Subcutaneous abdominal adipose tissue (tissue), 5 donors: ENCODE data around the gene CHID1.

ENCODE experiments used
- H3K27ac ChIP-seq: one replicate; pipeline ENCODE4 v1.7.0; 2013; ENCODE audit warnings: low read depth, mild to moderate bottlenecking, inconsistent platforms, low read length, moderate library complexity
- H3K27me3 ChIP-seq, 5 donors: one replicate each; pipeline ENCODE4 v1.7.0; 2013; ENCODE audit warnings: low read length in 5 of 5, inconsistent platforms in 1 of 5; ENCODE audit not compliant: control insufficient read depth in 5 of 5, insufficient read depth in 4 of 5
- H3K36me3 ChIP-seq, 5 donors: one replicate each; pipeline ENCODE4 v1.7.0; 2013; ENCODE audit warnings: low read length in 5 of 5; ENCODE audit not compliant: control insufficient read depth in 5 of 5, insufficient read depth in 5 of 5
- H3K4me1 ChIP-seq, 5 donors: one replicate each; pipeline ENCODE4 v1.7.0; 2013; ENCODE audit warnings: low read length in 5 of 5, mild to moderate bottlenecking in 3 of 5, moderate library complexity in 1 of 5; ENCODE audit not compliant: control insufficient read depth in 5 of 5, insufficient read depth in 5 of 5
- H3K4me3 ChIP-seq, 5 donors: one replicate each; pipeline ENCODE4 v1.7.0; 2013; ENCODE audit warnings: low read length in 5 of 5, low read depth in 1 of 5
- H3K9ac ChIP-seq, 5 donors: one replicate each; pipeline ENCODE4 v1.7.0; 2013; ENCODE audit warnings: low read length in 5 of 5, mild to moderate bottlenecking in 4 of 5, moderate library complexity in 3 of 5
- H3K9me3 ChIP-seq, 5 donors: one replicate each; pipeline ENCODE4 v1.7.0; 2013; ENCODE audit warnings: low read length in 5 of 5; ENCODE audit not compliant: control insufficient read depth in 5 of 5
- donor health status: healthy.
- donor health status: healthy.
- donor health status: healthy.
- donor health status: healthy.
- donor health status: healthy.

The CHID1 gene

DNA sequence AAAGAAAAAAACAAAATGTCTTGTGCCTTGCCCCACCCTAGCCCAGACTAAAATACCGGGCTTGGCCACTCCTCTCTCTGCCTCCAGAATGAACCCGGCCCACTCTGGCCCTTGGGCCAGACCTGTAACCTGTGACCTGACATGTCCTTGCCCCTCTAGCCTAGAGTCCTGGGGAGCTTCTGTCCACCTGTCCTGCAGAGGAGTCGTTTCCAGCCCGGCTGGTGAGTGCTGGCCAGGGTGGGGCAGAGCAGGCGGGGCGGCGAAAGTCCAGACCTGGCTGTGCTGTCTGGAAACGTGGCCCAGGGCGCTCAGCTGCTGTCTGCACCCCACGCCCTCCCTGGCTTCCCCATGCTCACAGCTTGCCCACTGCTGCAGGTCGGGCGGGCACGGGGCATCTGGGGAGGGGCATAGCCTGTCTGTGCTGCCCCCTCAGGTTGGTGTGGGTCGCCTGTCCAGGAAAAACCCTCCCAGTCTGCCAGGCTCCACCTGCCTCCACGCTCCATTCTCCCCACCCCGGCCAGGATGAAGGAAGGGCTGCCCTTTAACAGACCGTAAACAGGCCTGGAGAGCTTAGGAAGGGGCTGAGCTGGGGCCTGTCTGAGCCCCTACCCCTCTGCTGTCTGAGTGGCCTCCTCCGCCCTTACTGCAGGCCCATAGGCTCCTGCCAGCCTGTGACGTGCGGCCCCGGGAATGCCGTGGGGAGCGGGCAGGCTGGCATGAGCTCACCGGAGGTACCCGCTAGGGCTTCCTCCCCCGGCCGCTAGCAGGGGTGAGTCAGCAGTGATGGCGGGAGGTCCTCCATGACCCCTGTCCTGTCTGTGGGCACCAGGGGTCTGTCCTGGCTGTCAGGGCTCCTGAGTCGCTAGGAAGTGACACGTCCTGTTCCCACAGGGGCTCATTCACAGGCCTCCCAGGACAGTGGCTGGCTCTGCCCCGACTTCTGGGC, 76.0 kb downstream of the CHID1 start:
- peak overlapping the region; percentile 47 to 81 (median 70) for H3K4me3 ChIP-seq
- peak overlapping the region in 4 of 5 donors; percentile 61 to 95 (median 68) for H3K9ac ChIP-seq
- H3K36me3 ChIP-seq: peaks cover 0 to 36% (median 36%) of the 10 kb centered on the region in 5 donors
- H3K27me3 ChIP-seq: no peaks in the 10 kb centered on the region
- peaks cover 3 to 82% (median 62%) of the 10 kb centered on the region in 5 donors for H3K4me1 ChIP-seq
- H3K27ac ChIP-seq: peak overlapping the region; percentile 94
- no peaks in the 10 kb centered on the region for H3K9me3 ChIP-seq

DNA sequence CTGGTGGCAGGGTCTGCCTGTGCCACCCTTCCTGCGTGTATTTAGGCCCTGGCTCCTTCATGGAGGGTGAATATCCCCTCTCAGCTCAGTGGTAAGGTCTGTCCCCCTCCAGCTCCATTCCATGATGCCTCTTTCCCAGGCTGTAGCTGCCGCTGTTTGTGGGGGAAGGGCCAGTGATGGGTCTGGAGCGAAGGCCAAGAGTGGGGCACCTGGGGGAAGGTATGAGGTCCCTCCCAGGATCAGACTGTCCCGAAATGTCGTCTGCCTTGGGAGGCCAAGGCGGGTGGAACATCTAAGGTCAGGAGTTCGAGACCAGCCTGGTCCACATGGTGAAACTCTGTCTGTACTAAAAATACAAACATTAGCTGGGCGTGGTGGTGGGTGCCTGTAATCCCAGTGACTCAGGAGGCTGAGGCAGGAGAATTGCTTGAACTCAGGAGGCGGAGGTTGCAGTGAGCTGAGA, 76.7 kb downstream of the CHID1 start:
- no peaks in the 10 kb centered on the region for H3K9me3 ChIP-seq
- peaks cover 0 to 29% (median 28%) of the 10 kb centered on the region in 5 donors for H3K36me3 ChIP-seq
- H3K4me1 ChIP-seq: peaks cover 6 to 82% (median 65%) of the 10 kb centered on the region in 5 donors
- H3K4me3 ChIP-seq: peak overlapping the region; percentile 69 to 81 (median 77)
- peak overlapping the region; percentile 94 for H3K27ac ChIP-seq
- no peaks in the 10 kb centered on the region for H3K27me3 ChIP-seq
- H3K9ac ChIP-seq: peak overlapping the region; percentile 68 to 95 (median 77)

DNA sequence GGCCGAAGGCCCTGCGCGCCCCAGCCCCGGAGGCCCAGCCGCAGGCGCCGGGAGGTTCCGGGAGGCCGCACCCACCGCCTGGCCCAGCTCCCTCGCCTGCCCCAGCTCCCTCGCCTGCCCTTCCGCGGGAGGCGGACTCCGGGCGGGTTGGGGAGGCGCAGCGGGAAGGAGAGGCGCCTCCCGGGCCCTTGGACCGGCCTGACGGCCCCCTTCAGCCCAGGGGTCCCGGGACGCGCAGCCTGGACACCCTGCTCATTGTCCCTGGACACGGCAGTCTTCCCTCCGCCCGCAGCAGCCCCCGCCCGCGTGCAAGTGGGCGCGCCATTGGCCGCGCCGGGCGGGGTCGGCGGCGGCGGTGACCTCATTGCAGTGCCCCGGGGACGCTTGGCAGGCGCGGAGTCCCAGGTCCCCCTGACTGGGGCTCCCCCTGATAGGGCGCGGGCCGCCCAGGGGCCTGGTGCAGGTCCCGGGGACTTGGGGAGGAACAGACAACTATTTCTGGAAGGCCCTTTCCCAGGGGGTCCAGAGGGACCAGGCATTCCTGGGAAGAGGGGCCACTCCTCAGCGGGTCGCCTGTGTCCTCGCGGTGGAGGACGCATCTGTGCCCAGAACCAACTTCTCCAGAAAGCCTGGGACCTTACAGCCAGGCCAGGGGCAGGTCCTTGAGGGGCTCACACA, 77.4 kb downstream of the CHID1 start:
- Histone ChIP-seq H3K4me1 (peaks cover 6 to 82% (median 68%) of the 10 kb centered on the region in 5 donors), H3K9ac (peak overlapping the region; percentile 64 to 95 (median 77))

DNA sequence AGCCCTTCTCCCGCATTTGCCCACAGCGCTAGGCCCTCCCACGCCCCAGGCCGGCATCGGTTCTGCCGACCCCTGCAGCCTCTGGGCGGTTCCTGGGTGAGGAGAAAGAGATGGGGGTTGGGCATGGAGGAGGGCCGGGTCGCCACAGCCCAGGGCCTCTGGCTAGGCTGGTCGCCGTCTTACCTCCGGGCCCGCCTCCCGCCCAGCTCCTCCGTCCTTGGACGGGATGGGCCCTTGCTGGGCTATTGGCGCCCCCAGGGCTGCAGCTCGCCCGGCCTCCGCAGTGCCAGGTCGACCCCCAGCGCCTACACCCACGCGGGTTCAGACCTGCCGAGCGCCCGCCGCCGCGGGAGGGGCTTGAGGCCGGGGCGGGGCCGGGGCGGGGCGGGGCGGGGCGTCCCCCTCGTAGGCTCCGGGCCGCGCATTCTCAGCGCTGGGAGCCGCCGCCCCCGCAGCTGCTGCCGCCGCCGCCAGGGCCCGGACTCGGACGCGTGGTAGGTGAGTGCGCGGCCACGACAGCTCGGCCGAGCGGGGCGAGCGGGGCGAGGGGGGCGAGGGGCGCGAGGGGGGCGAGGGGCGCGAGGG, 78.0 kb downstream of the CHID1 start, which contains the start of gene CD151:
CD151 (plus strand) TSS at position 424 of the 585 bp plus-strand sequence. CDS start 3,118 bp downstream, outside the sequence.
- Histone ChIP-seq H3K27ac (peak within 1 kb of the TSS; percentile 94), H3K27me3 (no peaks in the 10 kb centered on the region), H3K4me3 (peak within 1 kb of the TSS; percentile 70 to 81 (median 77)), H3K9me3 (no peaks in the 10 kb centered on the region), H3K9ac (peak within 1 kb of the TSS; percentile 64 to 95 (median 77)), H3K4me1 (peaks cover 6 to 84% (median 71%) of the 10 kb centered on the region in 5 donors), H3K36me3 (peaks cover 0 to 17% (median 16%) of the 10 kb centered on the region in 5 donors)

More for the DNA sequence above, 77.4 kb downstream of the CHID1 start:
- Histone ChIP-seq H3K36me3 (peaks cover 0 to 22% (median 22%) of the 10 kb centered on the region in 5 donors), H3K4me3 (peak overlapping the region; percentile 69 to 81 (median 77)), H3K27me3 (no peaks in the 10 kb centered on the region), H3K27ac (peak overlapping the region; percentile 94), H3K9me3 (no peaks in the 10 kb centered on the region)

DNA sequence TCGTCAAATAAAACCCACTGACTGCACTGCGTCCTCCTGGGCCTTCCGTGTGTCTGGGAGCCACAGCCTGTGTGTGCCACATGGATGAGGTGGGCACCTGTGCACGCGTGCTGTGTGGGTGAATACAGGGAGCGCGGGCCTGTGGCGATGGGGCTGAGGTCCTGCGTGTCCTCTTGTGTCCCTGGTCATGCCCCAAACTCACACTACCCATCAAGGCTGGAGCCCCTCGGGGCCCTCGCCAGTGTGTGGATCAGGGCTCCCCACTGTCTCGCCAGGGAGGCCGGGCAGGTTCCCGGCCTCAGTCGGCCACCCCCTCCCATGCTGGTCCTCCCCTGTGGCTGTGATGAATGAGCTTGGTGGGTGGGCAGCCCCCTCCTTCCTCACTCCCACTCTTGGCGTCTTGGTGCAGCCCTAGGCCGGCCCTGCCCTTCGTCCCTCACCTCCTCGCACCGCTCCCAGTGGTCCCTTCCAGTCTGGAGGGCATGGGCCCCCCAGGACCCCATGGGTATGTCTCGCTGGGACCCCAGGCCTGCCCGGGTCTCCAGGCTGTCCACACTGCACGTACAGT, 78.6 kb downstream of the CHID1 start:
- no peaks in the 10 kb centered on the region for H3K9me3 ChIP-seq
- H3K36me3 ChIP-seq: peaks cover 0 to 11% (median 10%) of the 10 kb centered on the region in 5 donors
- no peaks in the 10 kb centered on the region for H3K27me3 ChIP-seq
- no peak overlapping the region for H3K27ac ChIP-seq
- peaks cover 6 to 83% (median 75%) of the 10 kb centered on the region in 5 donors for H3K4me1 ChIP-seq
- peak overlapping the region in 4 of 5 donors; percentile 36 to 73 (median 65) for H3K4me3 ChIP-seq
- peak overlapping the region in 3 of 5 donors; percentile 16 to 74 (median 53) for H3K9ac ChIP-seq

DNA sequence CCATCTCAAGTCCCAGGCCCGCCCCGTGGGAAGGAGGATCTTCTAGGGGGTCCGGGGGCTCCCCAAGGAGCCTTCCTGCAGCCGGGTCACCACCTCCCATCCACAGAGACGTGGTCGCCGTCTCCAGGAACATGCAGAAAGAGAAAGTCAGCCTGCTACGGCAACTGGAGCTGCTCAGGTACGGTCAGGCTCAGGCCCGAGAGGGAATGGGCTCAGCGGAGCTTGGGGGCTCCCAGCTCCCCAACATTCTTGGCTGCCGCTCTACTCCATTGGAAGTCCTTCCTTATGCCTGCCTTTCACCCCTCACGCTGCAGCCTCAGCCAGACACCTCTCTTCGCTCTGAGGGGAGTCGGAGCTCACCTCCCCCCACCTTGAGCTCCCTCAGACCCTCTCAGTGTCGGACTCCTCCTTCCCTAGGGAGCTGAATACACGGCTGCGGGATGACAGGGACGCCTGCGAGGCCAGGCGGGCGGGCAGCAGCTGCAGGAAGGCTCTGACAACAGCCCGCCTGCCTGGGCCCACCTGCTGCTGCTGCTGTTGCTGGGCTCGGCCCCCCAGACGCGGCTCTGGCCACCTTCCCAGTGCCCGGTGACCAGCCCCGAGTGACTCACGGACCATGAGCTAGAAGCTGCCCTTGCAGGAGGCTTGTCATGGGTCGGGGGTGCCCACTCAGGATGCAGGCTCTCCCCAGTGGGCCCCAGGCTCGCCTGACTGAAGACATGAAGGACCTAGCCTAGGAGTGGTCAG, 79.3 kb downstream of the CHID1 start:
- H3K4me3 ChIP-seq: peak overlapping the region in 2 of 5 donors; percentile 58 to 73
- H3K9me3 ChIP-seq: no peaks in the 10 kb centered on the region
- H3K27me3 ChIP-seq: no peaks in the 10 kb centered on the region
- peaks cover 6 to 85% (median 78%) of the 10 kb centered on the region in 5 donors for H3K4me1 ChIP-seq
- H3K36me3 ChIP-seq: peaks cover 0 to 3% (median 3%) of the 10 kb centered on the region in 5 donors
- no peak overlapping the region for H3K27ac ChIP-seq
- H3K9ac ChIP-seq: no peak overlapping the region

DNA sequence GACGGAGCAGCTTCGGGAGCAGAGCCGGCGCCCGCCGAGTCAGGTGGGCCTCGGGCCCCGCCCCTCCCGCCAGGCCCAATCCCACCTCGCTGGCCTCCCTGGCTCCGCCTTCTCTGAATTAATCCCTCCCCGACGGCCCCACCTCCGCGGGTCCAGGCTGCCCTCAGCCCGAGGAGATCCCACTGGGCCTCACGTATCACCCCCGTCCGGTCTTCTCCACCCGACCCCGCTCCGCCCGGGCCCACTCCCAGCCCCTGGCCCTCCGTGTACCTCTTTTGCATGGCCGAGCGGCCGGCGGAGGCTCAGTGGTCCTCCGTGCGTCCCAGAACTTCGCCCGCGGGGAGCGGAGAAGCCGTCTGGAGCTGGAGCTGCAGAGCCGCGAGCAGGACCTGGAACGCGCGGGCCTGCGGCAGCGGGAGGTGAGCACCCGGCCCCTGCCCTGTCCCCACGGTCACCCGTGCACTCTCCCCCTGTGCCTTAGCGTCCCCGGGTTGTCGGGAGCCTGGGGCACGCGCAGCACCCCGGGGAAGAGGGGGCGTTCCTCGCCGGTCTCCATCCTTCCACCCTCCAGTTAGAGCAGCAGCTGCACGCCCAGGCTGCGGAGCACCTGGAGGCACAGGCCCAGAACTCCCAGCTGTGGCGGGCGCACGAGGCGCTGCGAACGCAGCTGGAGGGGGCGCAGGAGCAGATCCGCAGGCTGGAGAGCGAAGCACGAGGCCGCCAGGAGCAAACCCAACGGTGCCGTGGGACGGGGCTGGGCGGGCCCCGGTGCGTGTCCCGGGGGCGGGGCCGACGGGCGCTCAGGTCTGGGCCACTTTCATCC, 80.1 kb downstream of the CHID1 start:
- H3K36me3 ChIP-seq: peaks cover 0 to 2% (median 0%) of the 10 kb centered on the region in 5 donors
- H3K4me1 ChIP-seq: peaks cover 6 to 89% (median 80%) of the 10 kb centered on the region in 5 donors
- H3K9ac ChIP-seq: no peak overlapping the region
- H3K4me3 ChIP-seq: peak overlapping the region in 4 of 5 donors; percentile 58 to 75 (median 64)
- no peaks in the 10 kb centered on the region for H3K27me3 ChIP-seq
- no peak overlapping the region for H3K27ac ChIP-seq
- no peaks in the 10 kb centered on the region for H3K9me3 ChIP-seq

DNA sequence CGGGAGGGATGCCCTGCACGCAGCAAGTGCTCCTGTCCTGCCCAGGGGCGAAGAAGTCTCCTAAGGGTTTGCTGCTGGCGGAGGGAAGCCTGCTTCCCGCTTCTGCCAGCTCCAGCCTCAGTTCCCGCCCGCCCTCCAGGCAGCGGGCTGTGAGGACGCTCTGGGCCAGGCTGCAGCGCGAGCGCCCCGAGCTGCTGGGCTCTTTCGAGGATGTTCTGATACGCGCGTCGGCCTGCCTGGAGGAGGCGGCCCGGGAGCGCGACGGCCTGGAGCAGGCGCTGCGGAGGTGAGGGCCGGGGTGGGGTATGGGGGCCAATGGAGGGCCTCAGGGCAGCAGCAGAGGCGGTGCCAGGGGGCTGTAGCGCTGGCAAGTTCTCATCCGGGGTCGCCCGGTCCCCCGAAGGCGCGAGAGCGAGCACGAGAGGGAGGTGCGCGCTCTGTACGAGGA, 80.7 kb downstream of the CHID1 start:
- peak overlapping the region in 4 of 5 donors; percentile 58 to 75 (median 64) for H3K4me3 ChIP-seq
- no peaks in the 10 kb centered on the region for H3K27me3 ChIP-seq
- H3K27ac ChIP-seq: peak overlapping the region; percentile 23
- no peaks in the 10 kb centered on the region for H3K9me3 ChIP-seq
- H3K36me3 ChIP-seq: peaks cover 0 to 9% (median 5%) of the 10 kb centered on the region in 5 donors
- H3K4me1 ChIP-seq: peaks cover 6 to 91% (median 78%) of the 10 kb centered on the region in 5 donors
- peak overlapping the region in 2 of 5 donors; percentile 53 to 74 for H3K9ac ChIP-seq
